DND-41 (cell line): ENCODE measurements around the gene OSBP2.

ENCODE experiments used
- EZH2 ChIP-seq: IDR thresholded peaks from 3 replicates; pipeline ENCODE4 v1.6.1; 2012; ENCODE audit warnings: borderline replicate concordance, low read depth, mild to moderate bottlenecking, moderate library complexity, low read length, inconsistent platforms; ENCODE audit not compliant: severe bottlenecking
- TF ChIP-seq, protein P1 (sequence below): IDR thresholded peaks from 2 replicates; pipeline ENCODE4 v1.5.1; 2012; ENCODE audit warnings: borderline replicate concordance, low read length, moderate library complexity, mild to moderate bottlenecking; ENCODE audit not compliant: poor library complexity, severe bottlenecking; ENCODE audit errors: extremely low read depth

DNA sequence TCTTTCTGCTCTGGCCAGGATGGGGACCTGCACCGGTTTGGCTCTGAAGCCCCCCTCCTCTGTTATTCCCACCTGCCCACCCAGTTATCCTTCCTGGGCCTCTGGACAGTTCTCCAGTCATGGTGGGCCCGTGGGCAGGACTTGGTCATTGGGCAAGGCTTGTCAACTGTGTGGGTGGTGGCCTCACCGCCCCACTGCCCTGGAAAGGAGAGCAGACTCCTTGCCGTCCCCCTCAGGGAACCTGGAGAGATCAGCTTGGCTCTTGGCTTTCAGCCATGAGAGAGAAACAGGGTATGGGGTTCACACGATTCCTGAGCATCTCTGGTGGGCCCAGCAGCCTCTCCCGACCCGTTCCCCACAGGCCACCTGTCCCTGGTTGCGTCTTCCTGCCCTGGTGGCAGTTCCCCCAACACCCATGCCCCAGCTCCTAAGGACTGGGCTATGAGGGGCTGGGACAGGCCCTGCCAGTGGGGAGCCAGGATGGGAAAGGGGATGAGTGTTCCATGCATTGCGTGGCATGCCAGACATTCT lies 181.6 kb downstream of the OSBP2 start:
- TF ChIP-seq, protein P1, sequence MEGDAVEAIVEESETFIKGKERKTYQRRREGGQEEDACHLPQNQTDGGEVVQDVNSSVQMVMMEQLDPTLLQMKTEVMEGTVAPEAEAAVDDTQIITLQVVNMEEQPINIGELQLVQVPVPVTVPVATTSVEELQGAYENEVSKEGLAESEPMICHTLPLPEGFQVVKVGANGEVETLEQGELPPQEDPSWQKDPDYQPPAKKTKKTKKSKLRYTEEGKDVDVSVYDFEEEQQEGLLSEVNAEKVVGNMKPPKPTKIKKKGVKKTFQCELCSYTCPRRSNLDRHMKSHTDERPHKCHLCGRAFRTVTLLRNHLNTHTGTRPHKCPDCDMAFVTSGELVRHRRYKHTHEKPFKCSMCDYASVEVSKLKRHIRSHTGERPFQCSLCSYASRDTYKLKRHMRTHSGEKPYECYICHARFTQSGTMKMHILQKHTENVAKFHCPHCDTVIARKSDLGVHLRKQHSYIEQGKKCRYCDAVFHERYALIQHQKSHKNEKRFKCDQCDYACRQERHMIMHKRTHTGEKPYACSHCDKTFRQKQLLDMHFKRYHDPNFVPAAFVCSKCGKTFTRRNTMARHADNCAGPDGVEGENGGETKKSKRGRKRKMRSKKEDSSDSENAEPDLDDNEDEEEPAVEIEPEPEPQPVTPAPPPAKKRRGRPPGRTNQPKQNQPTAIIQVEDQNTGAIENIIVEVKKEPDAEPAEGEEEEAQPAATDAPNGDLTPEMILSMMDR, result no peak
- no peak for TF ChIP-seq EZH2
